H1 (cell line): ENCODE measurements around the gene TMEM107. TPM values are rescaled to one million over a fixed set of nuclear protein-coding genes. Genes with fewer than 3 reads are reported as not detected.
A peak's percentile ranks its signal among the peaks of the same experiment; 100 is the strongest.

Experiments
- CTCF ChIA-PET: fragments of 300-600 bp; sonication (Branson Sonifier 250); formaldehyde crosslinking; loops from one replicate; lab custom pipeline; 2021; ENCODE audit not compliant: partially characterized antibody; lab: Charles Lee
- POLR2A ChIA-PET: fragments of 300-600 bp; sonication (Branson Sonifier 250); formaldehyde crosslinking; loops from one replicate; lab custom pipeline; 2021; ENCODE audit warnings: inconsistent platforms; ENCODE audit not compliant: partially characterized antibody; lab: Charles Lee
- DNase-seq, 2 experiments: peaks; one replicate each; pipeline versions ENCODE4 v3.0.0 to v3.0.0-alpha.2; 2010 to 2022; ENCODE audit warnings: low spot score in 2 of 2, low read depth in 1 of 2, mixed read lengths in 1 of 2
- FAIRE-seq: peaks from 2 replicates; lab custom pipeline; 2011; peaks lifted over from hg19 to GRCh38; lab: Jason Lieb, UNC
- H2AFZ ChIP-seq: 2 replicates; pipeline ENCODE4 v1.8.1; 2012; ENCODE audit warnings: low read length, inconsistent platforms
- H2AK5ac ChIP-seq: 2 replicates; pipeline ENCODE4 v1.6.1; 2013; ENCODE audit warnings: low read depth, low read length
- H2BK120ac ChIP-seq: replicated peaks from 2 replicates; pipeline ENCODE3; 2013; ENCODE audit warnings: low read depth, low read length, inconsistent platforms
- H2BK12ac ChIP-seq: 2 replicates; pipeline ENCODE4 v1.6.1; 2013; ENCODE audit warnings: low read depth, low read length
- H2BK15ac ChIP-seq: 2 replicates; pipeline ENCODE4 v1.6.1; 2013; ENCODE audit warnings: low read length
- H2BK20ac ChIP-seq: 2 replicates; pipeline ENCODE4 v1.6.1; 2013; ENCODE audit warnings: low read length
- H2BK5ac ChIP-seq: 2 replicates; pipeline ENCODE4 v1.6.1; 2013; ENCODE audit warnings: low read depth, low read length
- H3K14ac ChIP-seq: 2 replicates; pipeline ENCODE4 v1.6.1; 2013; ENCODE audit warnings: inconsistent platforms; ENCODE audit not compliant: insufficient read length
- H3K18ac ChIP-seq: 2 replicates; pipeline ENCODE4 v1.6.1; 2013; ENCODE audit warnings: low read length; ENCODE audit errors: extremely low read depth
- H3K23ac ChIP-seq: 2 replicates; pipeline ENCODE4 v1.6.1; 2013; ENCODE audit warnings: inconsistent platforms; ENCODE audit not compliant: insufficient read length
- H3K23me2 ChIP-seq: 2 replicates; pipeline ENCODE4 v1.6.1; 2013; ENCODE audit warnings: low read depth, low read length
- H3K27ac ChIP-seq: 2 replicates; pipeline ENCODE4 v1.6.1; 2011; ENCODE audit warnings: low read depth, low read length, inconsistent platforms
- H3K27me3 ChIP-seq, 4 experiments: replicated peaks in 1 of 4; 1 replicate in 1 of 4; 2 replicates in 3 of 4; pipeline versions ENCODE4 v1.6.1 to v1.8.1; 2011 to 2013; ENCODE audit warnings: low read length in 3 of 4, mild to moderate bottlenecking in 3 of 4, inconsistent platforms in 2 of 4, mixed read lengths in 2 of 4, moderate library complexity in 1 of 4; ENCODE audit not compliant: control insufficient read depth in 3 of 4, insufficient read depth in 3 of 4; ENCODE audit errors: extremely low read depth in 1 of 4
- H3K36me3 ChIP-seq, 4 experiments: 2 replicates each; pipeline versions ENCODE4 v1.6.1 to v1.8.1; 2011 to 2013; ENCODE audit warnings: mild to moderate bottlenecking in 4 of 4, low read length in 3 of 4, moderate library complexity in 2 of 4, control low read depth in 1 of 4, inconsistent platforms in 1 of 4; ENCODE audit not compliant: insufficient read depth in 4 of 4, control insufficient read depth in 2 of 4
- H3K4ac ChIP-seq: replicated peaks from 2 replicates; pipeline ENCODE3; 2013; ENCODE audit warnings: low read length, low read depth, mixed read lengths, inconsistent platforms; ENCODE audit not compliant: insufficient read length
- H3K4me1 ChIP-seq, 4 experiments: replicated peaks in 1 of 4; 1 replicate in 1 of 4; 2 replicates in 3 of 4; pipeline versions ENCODE4 v1.6.1 to v1.8.1; 2011 to 2013; ENCODE audit warnings: low read length in 3 of 4, inconsistent platforms in 2 of 4, mixed read lengths in 1 of 4; ENCODE audit not compliant: insufficient read depth in 4 of 4, control insufficient read depth in 3 of 4
- H3K4me2 ChIP-seq, 2 experiments: 2 replicates each; pipeline versions ENCODE4 v1.6.1 to v1.8.1; 2011 to 2013; ENCODE audit warnings: low read depth in 2 of 2, low read length in 2 of 2, control low read depth in 1 of 2, inconsistent platforms in 1 of 2, mild to moderate bottlenecking in 1 of 2; ENCODE audit not compliant: insufficient read depth in 1 of 2
- H3K4me3 ChIP-seq, 4 experiments: fragments of 200-600, 300-600 bp in 1 of 4; sonication (generic), shearing (Covaris generic), sonication (Bioruptor Twin) in 1 of 4; 2 replicates each; pipeline versions ENCODE4 v1.5.1 to v1.8.1; 2011 to 2016; ENCODE audit warnings: low read length in 4 of 4, low read depth in 3 of 4, control low read depth in 2 of 4, inconsistent platforms in 2 of 4, mild to moderate bottlenecking in 2 of 4, mixed read lengths in 1 of 4, moderate library complexity in 1 of 4; ENCODE audit not compliant: insufficient read depth in 2 of 4; ENCODE audit errors: extremely low read depth in 1 of 4
- H3K56ac ChIP-seq: replicated peaks from 2 replicates; pipeline ENCODE3; 2013; ENCODE audit warnings: low read depth, mild to moderate bottlenecking, mixed read lengths, low read length, inconsistent platforms; ENCODE audit not compliant: insufficient read length
- H3K79me1 ChIP-seq: 2 replicates; pipeline ENCODE4 v1.6.1; 2013; ENCODE audit warnings: low read depth, low read length, control low read depth
- H3K79me2 ChIP-seq, 2 experiments: 2 replicates each; pipeline versions ENCODE4 v1.6.1 to v1.8.1; 2012 to 2013; ENCODE audit warnings: low read length in 2 of 2, mild to moderate bottlenecking in 2 of 2, inconsistent platforms in 1 of 2; ENCODE audit not compliant: insufficient read depth in 2 of 2, control insufficient read depth in 1 of 2
- H3K9ac ChIP-seq, 4 experiments: replicated peaks in 1 of 4; 1 replicate in 1 of 4; 2 replicates in 3 of 4; pipeline versions ENCODE4 v1.6.1 to v1.8.1; 2011 to 2013; ENCODE audit warnings: low read depth in 3 of 4, low read length in 3 of 4, control low read depth in 2 of 4, mild to moderate bottlenecking in 2 of 4, moderate library complexity in 2 of 4, inconsistent platforms in 1 of 4; ENCODE audit errors: extremely low read depth in 1 of 4
- H3K9me3 ChIP-seq, 2 experiments: 2 replicates each; pipeline versions ENCODE4 v1.6.1 to v1.8.1; 2012 to 2013; ENCODE audit warnings: mild to moderate bottlenecking in 2 of 2, moderate library complexity in 2 of 2, control low read depth in 1 of 2, inconsistent platforms in 1 of 2, low read depth in 1 of 2, low read length in 1 of 2, mixed read lengths in 1 of 2; ENCODE audit not compliant: insufficient read depth in 2 of 2
- H4K20me1 ChIP-seq, 2 experiments: replicated peaks in 1 of 2; 2 replicates each; pipeline versions ENCODE3 to v1.8.1; 2011 to 2013; ENCODE audit warnings: inconsistent platforms in 2 of 2, low read length in 2 of 2, mild to moderate bottlenecking in 1 of 2; ENCODE audit not compliant: insufficient read depth in 2 of 2, control insufficient read depth in 1 of 2
- H4K5ac ChIP-seq: 2 replicates; pipeline ENCODE4 v1.6.1; 2013; ENCODE audit warnings: low read length, low read depth, mixed read lengths, inconsistent platforms; ENCODE audit not compliant: insufficient read length
- H4K8ac ChIP-seq: 2 replicates; pipeline ENCODE4 v1.8.0; 2013; ENCODE audit warnings: mild to moderate bottlenecking, moderate library complexity, low read length, inconsistent platforms; ENCODE audit not compliant: insufficient read depth; ENCODE audit errors: extremely low read depth
- H4K91ac ChIP-seq: replicated peaks from 2 replicates; pipeline ENCODE3; 2013; ENCODE audit warnings: low read length, mixed read lengths, inconsistent platforms; ENCODE audit not compliant: insufficient read length
- BCL11A ChIP-seq, 2 experiments: IDR thresholded peaks; one replicate each; pipeline ENCODE4 v1.6.1; 2011; ENCODE audit warnings: low read depth in 2 of 2, low read length in 2 of 2, mild to moderate bottlenecking in 2 of 2
- JUN ChIP-seq: IDR thresholded peaks from 2 replicates; pipeline ENCODE4 v1.6.1; 2011; ENCODE audit warnings: low read depth, mild to moderate bottlenecking, improper control_type of control experiment, low read length
- POLR2A ChIP-seq, 2 experiments: IDR thresholded peaks; 1 replicate in 1 of 2; 2 replicates in 1 of 2; pipeline ENCODE4 v1.6.1; 2011; ENCODE audit warnings: low read depth in 2 of 2, low read length in 2 of 2, mild to moderate bottlenecking in 2 of 2; ENCODE audit errors: control extremely low read depth in 1 of 2
- RAD21 ChIP-seq, 2 experiments: IDR thresholded peaks in 1 of 2; conservative IDR thresholded peaks in 1 of 2; 2 replicates each; pipeline ENCODE4 v1.6.1; 2011; ENCODE audit warnings: low read depth in 2 of 2, low read length in 2 of 2, improper control_type of control experiment in 1 of 2, inconsistent platforms in 1 of 2, mild to moderate bottlenecking in 1 of 2, moderate library complexity in 1 of 2
- SUZ12 ChIP-seq: fragments of 200-600 bp; sonication (generic); IDR thresholded peaks from 2 replicates; pipeline ENCODE4 v1.6.1; 2012; ENCODE audit warnings: mild to moderate bottlenecking, inconsistent platforms, low read length, moderate library complexity, mixed read lengths
- WGBS, 2 experiments: shearing (Covaris generic) in 1 of 2; methylation state at CpG; one replicate each; pipeline versions ENCODE4 v1.1.6 to v1.1.7; 2013 to 2015; ENCODE audit warnings: low lambda C conversion rate in 2 of 2, mixed read lengths in 2 of 2, inconsistent platforms in 1 of 2, low coverage in 1 of 2, missing lambda C conversion rate in 1 of 2; ENCODE audit not compliant: insufficient replicate concordance in 2 of 2, insufficient coverage in 1 of 2, insufficient read length in 1 of 2; ENCODE audit errors: extremely low coverage in 1 of 2, missing lambda C conversion rate in 1 of 2; 5-methylcytosine and 5-hydroxymethylcytosine counted together
- polyA plus RNA-seq, 7 experiments: library from polyadenylated mRNA; depleted of rRNA in 3 of 7; stranded (reverse) in 5 of 7; unstranded in 2 of 7; fragments of >200 nt in 5 of 7; fragments of 200-250 nt in 2 of 7; gene quantifications; 1 replicate in 5 of 7; 2 replicates in 1 of 7; 4 replicates in 1 of 7; pipeline versions ENCODE4 v1.2.1 to v1.2.3, GENCODE V29; 2011 to 2013; ENCODE audit warnings: missing spikeins in 2 of 7, mixed read lengths in 2 of 7
- total RNA-seq: library from RNA; stranded (reverse); fragmentation: NEBNext Ultra II Directional; extraction: Animal tissue kit (Norgen Biotek cat#: 25700); gene quantifications from 2 replicates; pipeline ENCODE4 v1.2.1, GENCODE V29; 2021

TMEM107 gene
- total and polyA plus RNA-seq, 2 of the 8 experiments (the other 6 are each of a cell fraction or from before 2014, with no cell fraction given): 17.3 to 21.5 TPM

DNA sequence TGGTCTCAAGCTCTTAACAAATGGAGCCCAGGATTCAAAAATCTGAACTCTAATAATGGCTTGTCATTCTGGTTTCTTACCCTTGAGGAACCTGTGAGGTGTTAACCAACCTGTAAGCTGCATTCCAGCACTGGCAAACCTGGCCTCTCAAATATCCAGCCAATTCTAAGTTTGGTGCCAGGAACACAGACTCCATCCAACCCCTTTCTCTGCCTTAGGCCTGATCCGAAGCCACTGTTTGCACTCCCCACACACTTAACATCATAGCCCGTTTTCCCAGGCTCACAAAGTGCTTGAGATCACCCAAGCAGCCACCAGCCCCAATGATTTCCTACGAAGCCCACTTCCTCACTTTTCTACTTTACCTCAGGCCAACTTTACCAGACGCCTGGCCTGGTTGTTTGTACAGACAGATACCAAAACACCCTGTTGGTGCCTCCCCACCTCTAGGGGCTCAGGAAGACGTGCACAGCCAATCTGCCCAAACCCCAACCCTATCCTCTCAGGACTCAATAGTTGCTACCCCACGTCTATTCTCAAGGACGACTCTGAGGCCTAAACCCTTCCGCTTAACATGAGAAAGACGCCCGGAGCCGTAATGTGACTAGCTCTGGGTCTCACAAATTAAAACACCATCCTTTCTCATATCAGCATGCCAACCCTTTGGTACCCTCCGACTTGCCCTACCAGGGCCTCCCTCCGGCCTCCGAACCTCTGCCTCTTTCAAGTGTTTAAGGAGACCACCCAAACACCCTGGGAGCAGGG lies 20.8 kb downstream of the TMEM107 start:
- peaks cover 0 to 7% of the 10 kb centered on the region in 2 experiments for H4K20me1 ChIP-seq
- H2BK12ac ChIP-seq: peak overlapping the region; percentile 91; the same call in 1 of the 2 replicates
- no peak overlapping the region for H3K56ac ChIP-seq
- CTCF ChIA-PET: interaction anchor here (1.2 to 10.3 kb wide), 4 partner anchors 12 to 76 kb away, joined by 3 to 133 read pairs (median 29); partner anchors contain the start of gene ALOXE3
- no peak overlapping the region for H3K14ac ChIP-seq
- TF ChIP-seq JUN (no peak), SUZ12 (no peak), POLR2A (IDR thresholded peaks at IDR 0.05; ENCODE audit: control extremely low read depth in 1 of 2, low read depth in 2 of 2, low read length in 2 of 2) (peak in 1 of 2 experiments; percentile 28; a peak in 1 of 3 replicates), RAD21 (IDR thresholded peaks at IDR 0.05 in 1 of 2, conservative IDR thresholded peaks at IDR 0.05 in 1 of 2; ENCODE audit: low read depth in 2 of 2, low read length in 2 of 2) (no peak), BCL11A (IDR thresholded peaks at IDR 0.05; ENCODE audit: low read depth in 2 of 2, low read length in 2 of 2) (no peak)
- H3K36me3 ChIP-seq: 0 out of 8 replicates have a peak, but pooled peaks cover 0 to 3% (median 1%) of the 10 kb centered on the region in 4 experiments
- peaks cover 12 to 33% (median 19%) of the 10 kb centered on the region in 4 experiments for H3K4me1 ChIP-seq
- H2AK5ac ChIP-seq: peak overlapping the region; percentile 93; the same call in 1 of the 2 replicates
- no peaks in the 10 kb centered on the region for H3K27me3 ChIP-seq
- H3K4me2 ChIP-seq: peak overlapping the region; percentile 96 to 100
- no peak overlapping the region for H2BK15ac ChIP-seq
- H4K91ac ChIP-seq: no peak overlapping the region
- H3K9ac ChIP-seq: peak overlapping the region; percentile 14 to 98 (median 88); a peak in 6 of 7 replicates
- peaks cover 0 to under 1% of the 10 kb centered on the region in 2 experiments; a peak in 1 of 4 replicates for H3K79me2 ChIP-seq
- H3K23ac ChIP-seq: no peak overlapping the region
- H4K8ac ChIP-seq: peak overlapping the region; percentile 96; the same call in 1 of the 2 replicates
- peak overlapping the region; percentile 94; the same call in 1 of the 2 replicates for H2BK5ac ChIP-seq
- no peak overlapping the region for H2AFZ ChIP-seq
- H3K27ac ChIP-seq: peak overlapping the region; percentile 89; the same call in 1 of the 2 replicates
- POLR2A ChIA-PET: interaction anchor here (1.0 to 15.7 kb wide), 12 partner anchors 8 to 468 kb away, joined by 3 to 289 read pairs (median 8); partner anchors contain the start of genes ALOXE3, AURKB, CTC1 and HES7
- FAIRE-seq: no peak
- peak overlapping the region; percentile 76 to 93 (median 85) for H3K4me3 ChIP-seq
- no peaks in the 10 kb centered on the region for H3K9me3 ChIP-seq
- no peak overlapping the region for H4K5ac ChIP-seq
- DNase-seq: no peak
- H3K23me2 ChIP-seq: peaks cover 21% of the 10 kb centered on the region
- H3K18ac ChIP-seq: no peak overlapping the region
- no peak overlapping the region for H3K4ac ChIP-seq
- H3K79me1 ChIP-seq: peaks cover 6% of the 10 kb centered on the region; the same call in 1 of the 2 replicates
- 48% methylated on average over 14 of the region's 14 CpGs; no CpG with 5 or more reads in 1 of the 2 experiments for WGBS, 2 experiments
- no peak overlapping the region for H2BK20ac ChIP-seq
- H2BK120ac ChIP-seq: no peak overlapping the region
